Ascending aorta (tissue), 2 donors: ENCODE results near the gene AQP12B. TPM values are rescaled to one million over a fixed set of nuclear protein-coding genes. Genes with fewer than 3 reads are reported as not detected.

Experiments used
- DNase-seq, 2 donors: peaks; one replicate each; pipeline ENCODE4 v3.0.0-alpha.2; 2019; ENCODE audit warnings: low spot score in 2 of 2
- H3K27ac ChIP-seq, 2 donors: fragments of 200-600 bp; sonication (generic); one replicate each; pipeline ENCODE4 v1.5.1; 2016 to 2017; ENCODE audit warnings: mild to moderate bottlenecking in 1 of 2
- H3K27me3 ChIP-seq: fragments of 200-600 bp; sonication (generic); one replicate; pipeline ENCODE4 v1.5.1; 2017
- H3K36me3 ChIP-seq, 2 donors: fragments of 200-600 bp; sonication (generic); one replicate each; pipeline ENCODE4 v1.5.1; 2016
- H3K4me1 ChIP-seq, 2 donors: fragments of 200-600 bp; sonication (generic); one replicate each; pipeline ENCODE4 v1.5.1; 2016 to 2017; ENCODE audit warnings: mild to moderate bottlenecking in 1 of 2
- H3K4me3 ChIP-seq, 2 donors: fragments of 200-600 bp; sonication (generic); one replicate each; pipeline ENCODE4 v1.5.1; 2016 to 2017; ENCODE audit warnings: mild to moderate bottlenecking in 1 of 2
- H3K9me3 ChIP-seq, 2 donors: fragments of 200-600 bp; sonication (generic); one replicate each; pipeline ENCODE4 v1.5.1; 2016
- intact Hi-C: fragments of 100-400 bp; cut with DNase I; formaldehyde crosslinking; loops from one replicate; pipeline ENCODE4 v1.15.1; 2023
- total RNA-seq: library from RNA; depleted of rRNA; stranded (reverse); fragments of >200 nt; gene quantifications from one replicate; pipeline ENCODE4 v1.1.0, GENCODE V29; 2016
- TF ChIP-seq, protein P1 (sequence below), 3 experiments: fragments of 200-600 bp in 2 of 3; fragments of 450-650 bp in 1 of 3; sonication (generic) in 2 of 3; IDR thresholded peaks; one replicate each; pipeline ENCODE4 v1.5.1; 2016 to 2019; ENCODE audit warnings: antibody characterized with exemption in 3 of 3, mild to moderate bottlenecking in 1 of 3, moderate library complexity in 1 of 3

The AQP12B gene
- total RNA-seq, 1 donor from 2014 or later: not detected

- no peak overlapping the region for H3K27ac ChIP-seq
- no peak overlapping the region for H3K4me3 ChIP-seq
- TF ChIP-seq, protein P1, sequence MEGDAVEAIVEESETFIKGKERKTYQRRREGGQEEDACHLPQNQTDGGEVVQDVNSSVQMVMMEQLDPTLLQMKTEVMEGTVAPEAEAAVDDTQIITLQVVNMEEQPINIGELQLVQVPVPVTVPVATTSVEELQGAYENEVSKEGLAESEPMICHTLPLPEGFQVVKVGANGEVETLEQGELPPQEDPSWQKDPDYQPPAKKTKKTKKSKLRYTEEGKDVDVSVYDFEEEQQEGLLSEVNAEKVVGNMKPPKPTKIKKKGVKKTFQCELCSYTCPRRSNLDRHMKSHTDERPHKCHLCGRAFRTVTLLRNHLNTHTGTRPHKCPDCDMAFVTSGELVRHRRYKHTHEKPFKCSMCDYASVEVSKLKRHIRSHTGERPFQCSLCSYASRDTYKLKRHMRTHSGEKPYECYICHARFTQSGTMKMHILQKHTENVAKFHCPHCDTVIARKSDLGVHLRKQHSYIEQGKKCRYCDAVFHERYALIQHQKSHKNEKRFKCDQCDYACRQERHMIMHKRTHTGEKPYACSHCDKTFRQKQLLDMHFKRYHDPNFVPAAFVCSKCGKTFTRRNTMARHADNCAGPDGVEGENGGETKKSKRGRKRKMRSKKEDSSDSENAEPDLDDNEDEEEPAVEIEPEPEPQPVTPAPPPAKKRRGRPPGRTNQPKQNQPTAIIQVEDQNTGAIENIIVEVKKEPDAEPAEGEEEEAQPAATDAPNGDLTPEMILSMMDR (IDR thresholded peaks at IDR 0.05): no peak
- intact Hi-C loops: no loop called here
- H3K27me3 ChIP-seq: no peaks in the 10 kb centered on the region
- no peak for DNase-seq
- H3K36me3 ChIP-seq: no peaks in the 10 kb centered on the region
- H3K9me3 ChIP-seq: no peaks in the 10 kb centered on the region
- no peaks in the 10 kb centered on the region for H3K4me1 ChIP-seq
These were observed 28.6 kb upstream of the AQP12B start for GRCh38 chr2:240711296-240711695.

DNA sequence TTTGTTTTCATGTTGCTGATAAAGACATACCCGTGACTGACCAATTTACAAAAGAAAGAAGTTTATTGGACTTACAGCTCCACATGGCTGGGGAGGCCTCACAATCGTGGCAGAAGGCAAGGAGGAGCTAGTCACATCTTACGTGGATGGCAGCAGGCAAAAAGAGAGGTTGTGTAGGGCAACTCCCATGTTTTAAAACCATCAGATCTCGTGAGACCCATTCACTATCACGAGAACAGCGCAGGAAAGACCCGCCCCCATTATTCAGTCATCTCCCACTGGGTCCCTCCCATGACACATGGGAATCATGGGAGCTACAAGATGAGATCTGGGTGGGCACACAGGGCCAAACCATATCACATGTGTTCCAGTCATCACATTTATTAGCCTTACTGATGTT lies 25.8 kb upstream of the AQP12B start:
- TF ChIP-seq, protein P1 (IDR thresholded peaks at IDR 0.05): no peak
- Histone ChIP-seq H3K4me1 (no peaks in the 10 kb centered on the region), H3K4me3 (no peak overlapping the region), H3K27me3 (peaks cover 4% of the 10 kb centered on the region), H3K36me3 (no peaks in the 10 kb centered on the region), H3K27ac (no peak overlapping the region), H3K9me3 (no peaks in the 10 kb centered on the region)
- no peak for DNase-seq
- intact Hi-C loops: no loop called here

DNA sequence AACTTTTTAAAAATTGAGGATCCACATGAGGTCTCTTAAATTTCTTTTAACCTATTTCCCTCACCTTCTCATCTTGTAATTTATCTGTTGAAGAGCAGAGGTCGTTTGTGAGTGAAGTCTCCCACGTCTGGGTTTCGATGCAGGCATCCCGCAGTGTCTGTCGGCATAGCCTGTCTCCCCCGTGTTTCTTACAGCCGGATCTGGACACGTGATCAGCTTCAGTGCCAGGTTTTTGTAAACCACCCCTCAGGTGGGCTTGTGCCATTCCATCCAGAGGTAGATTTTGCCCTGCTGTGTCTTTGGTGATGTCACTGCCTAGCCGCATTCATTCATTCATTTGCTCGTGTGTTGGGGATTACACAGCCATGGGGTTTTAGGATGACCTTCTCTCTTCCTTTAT lies 25.1 kb upstream of the AQP12B start:
- H3K36me3 ChIP-seq: no peaks in the 10 kb centered on the region
- peaks cover 4% of the 10 kb centered on the region for H3K27me3 ChIP-seq
- no peak overlapping the region for H3K27ac ChIP-seq
- TF ChIP-seq, protein P1 (IDR thresholded peaks at IDR 0.05): no peak
- H3K9me3 ChIP-seq: no peaks in the 10 kb centered on the region
- intact Hi-C loops: no loop called here
- no peak for DNase-seq
- no peak overlapping the region for H3K4me3 ChIP-seq
- no peaks in the 10 kb centered on the region for H3K4me1 ChIP-seq

GRCh38 chr2:240707043-240707756 lies 24.5 kb upstream of the AQP12B start:
- Histone ChIP-seq H3K36me3 (no peaks in the 10 kb centered on the region), H3K4me3 (no peak overlapping the region), H3K9me3 (no peaks in the 10 kb centered on the region), H3K27me3 (peaks cover 4% of the 10 kb centered on the region), H3K27ac (no peak overlapping the region), H3K4me1 (no peaks in the 10 kb centered on the region)
- intact Hi-C loops: no loop called here
- no peak for DNase-seq
- TF ChIP-seq, protein P1 (IDR thresholded peaks at IDR 0.05): no peak

- Histone ChIP-seq H3K9me3 (no peaks in the 10 kb centered on the region), H3K27ac (no peak overlapping the region), H3K36me3 (no peaks in the 10 kb centered on the region), H3K27me3 (peaks cover 4% of the 10 kb centered on the region), H3K4me3 (no peak overlapping the region), H3K4me1 (no peaks in the 10 kb centered on the region)
- no peak for DNase-seq
- TF ChIP-seq, protein P1 (IDR thresholded peaks at IDR 0.05): no peak
- intact Hi-C loops: no loop called here
These were observed 22.6 kb upstream of the AQP12B start for GRCh38 chr2:240705204-240705791.
